ENCODE results near the gene ATG4A. TPM values are rescaled to one million over a fixed set of nuclear protein-coding genes. Genes with fewer than 3 reads are reported as not detected.

ATG4A gene
- total RNA-seq, 1 donor, result 12.7 TPM

- no peak for TF ChIP-seq CTCF (IDR thresholded peaks at IDR 0.05; ENCODE audit: insufficient read depth, low read length)
- no peak overlapping the region for H3K4me3 ChIP-seq (ENCODE audit: low read depth, low read length)
- DNase-seq (ENCODE audit: low read depth), result no peak
Observed at GRCh38 chrX:108127152-108127551, 35.6 kb downstream of the ATG4A start.

- TF ChIP-seq CTCF (IDR thresholded peaks at IDR 0.05; ENCODE audit: insufficient read depth, low read length), result no peak
- no peak for DNase-seq (ENCODE audit: low read depth)
- no peak overlapping the region for H3K4me3 ChIP-seq (ENCODE audit: low read depth, low read length)
Observed at GRCh38 chrX:108130889-108131288, 39.3 kb downstream of the ATG4A start.

GRCh38 chrX:108131471-108131870 lies 39.9 kb downstream of the ATG4A start:
- H3K4me3 ChIP-seq (ENCODE audit: low read depth, low read length), result no peak overlapping the region
- no peak for TF ChIP-seq CTCF (IDR thresholded peaks at IDR 0.05; ENCODE audit: insufficient read depth, low read length)

GRCh38 chrX:108132034-108132433 lies 40.5 kb downstream of the ATG4A start:
- no peak overlapping the region for H3K4me3 ChIP-seq (ENCODE audit: low read depth, low read length)
- no peak for DNase-seq (ENCODE audit: low read depth)
- no peak for TF ChIP-seq CTCF (IDR thresholded peaks at IDR 0.05; ENCODE audit: insufficient read depth, low read length)

More at GRCh38 chrX:108131471-108131870, 39.9 kb downstream of the ATG4A start:
- DNase-seq (ENCODE audit: low read depth), result peak; percentile 83

GRCh38 chrX:108132876-108133275 lies 41.3 kb downstream of the ATG4A start:
- no peak for DNase-seq (ENCODE audit: low read depth)
- H3K4me3 ChIP-seq (ENCODE audit: low read depth, low read length), result no peak overlapping the region
- TF ChIP-seq CTCF (IDR thresholded peaks at IDR 0.05; ENCODE audit: insufficient read depth, low read length), result no peak

GRCh38 chrX:108134724-108135123 lies 43.1 kb downstream of the ATG4A start:
- no peak for TF ChIP-seq CTCF (IDR thresholded peaks at IDR 0.05; ENCODE audit: insufficient read depth, low read length)
- H3K4me3 ChIP-seq (ENCODE audit: low read depth, low read length), result no peak overlapping the region
- no peak for DNase-seq (ENCODE audit: low read depth)
